C4-2B (cell line): Measurements from ENCODE around the gene DIDO1.

Experiments used
- CTCF ChIP-seq: fragments of 450-650 bp; conservative IDR thresholded peaks from 2 replicates; pipeline ENCODE4 v1.5.1; 2017; ENCODE audit warnings: mild to moderate bottlenecking
- ZFX ChIP-seq: fragments of 450-650 bp; IDR thresholded peaks from 2 replicates; pipeline ENCODE4 v1.6.1; 2017

DNA sequence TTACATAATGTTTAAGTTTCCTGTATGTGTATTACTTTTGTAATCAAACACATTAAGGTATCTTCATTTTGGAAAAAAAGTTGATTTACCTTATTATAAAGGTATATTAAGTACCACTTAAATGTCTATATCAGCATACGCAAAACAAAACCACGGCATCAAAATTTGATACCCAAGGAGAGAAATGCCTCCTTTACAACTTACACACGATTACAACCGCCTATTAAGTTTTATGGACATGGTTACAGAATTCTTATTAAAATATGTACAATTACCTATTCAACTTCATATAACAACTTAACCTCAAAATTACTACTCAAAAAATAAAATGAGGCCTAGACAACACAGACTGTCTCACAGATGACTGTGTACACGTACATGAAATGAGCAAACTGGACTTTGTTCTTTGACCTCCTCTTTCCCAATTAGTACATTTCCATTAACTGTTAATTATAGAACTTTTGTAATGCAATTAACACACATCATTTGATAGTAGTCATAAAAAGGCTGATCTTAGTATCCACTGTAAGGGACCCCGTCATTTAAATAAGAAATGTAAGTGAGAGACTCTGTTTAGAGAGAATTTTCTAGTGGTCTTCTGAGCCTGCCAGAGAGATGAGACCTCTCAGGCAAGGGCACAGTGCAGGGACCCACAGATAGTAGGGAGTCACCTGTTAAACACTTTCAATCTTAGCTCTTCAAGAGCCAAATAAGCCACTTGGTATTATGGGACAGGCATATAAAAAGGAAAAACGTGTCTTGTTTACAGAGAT, 2.5 kb downstream of the DIDO1 start:
- no peak for TF ChIP-seq CTCF
- no peak for TF ChIP-seq ZFX
